Ascending aorta (tissue), 2 donors: ENCODE data around the gene LRRC75A. TPM values are rescaled to one million over a fixed set of nuclear protein-coding genes. Genes with fewer than 3 reads are reported as not detected.

Source experiments
- DNase-seq, 2 donors: peaks; one replicate each; pipeline ENCODE4 v3.0.0-alpha.2; 2019; ENCODE audit warnings: low spot score in 2 of 2
- H3K27ac ChIP-seq, 2 donors: fragments of 200-600 bp; sonication (generic); one replicate each; pipeline ENCODE4 v1.5.1; 2016 to 2017; ENCODE audit warnings: mild to moderate bottlenecking in 1 of 2
- H3K27me3 ChIP-seq: fragments of 200-600 bp; sonication (generic); one replicate; pipeline ENCODE4 v1.5.1; 2017
- H3K36me3 ChIP-seq, 2 donors: fragments of 200-600 bp; sonication (generic); one replicate each; pipeline ENCODE4 v1.5.1; 2016
- H3K4me1 ChIP-seq, 2 donors: fragments of 200-600 bp; sonication (generic); one replicate each; pipeline ENCODE4 v1.5.1; 2016 to 2017; ENCODE audit warnings: mild to moderate bottlenecking in 1 of 2
- H3K4me3 ChIP-seq, 2 donors: fragments of 200-600 bp; sonication (generic); one replicate each; pipeline ENCODE4 v1.5.1; 2016 to 2017; ENCODE audit warnings: mild to moderate bottlenecking in 1 of 2
- H3K9me3 ChIP-seq, 2 donors: fragments of 200-600 bp; sonication (generic); one replicate each; pipeline ENCODE4 v1.5.1; 2016
- CTCF ChIP-seq, 3 experiments: fragments of 200-600 bp in 2 of 3; fragments of 450-650 bp in 1 of 3; sonication (generic) in 2 of 3; IDR thresholded peaks; one replicate each; pipeline ENCODE4 v1.5.1; 2016 to 2019; ENCODE audit warnings: antibody characterized with exemption in 3 of 3, mild to moderate bottlenecking in 1 of 3, moderate library complexity in 1 of 3
- intact Hi-C: fragments of 100-400 bp; cut with DNase I; formaldehyde crosslinking; loops from one replicate; pipeline ENCODE4 v1.15.1; 2023
- total RNA-seq: library from RNA; depleted of rRNA; stranded (reverse); fragments of >200 nt; gene quantifications from one replicate; pipeline ENCODE4 v1.1.0, GENCODE V29; 2016

The LRRC75A gene
- total RNA-seq, 1 donor from 2014 or later, result 1.2 TPM

GRCh38 chr17:16488186-16488967 is 3.6 kb downstream of the LRRC75A start:
- Histone ChIP-seq H3K4me3 (no peak overlapping the region), H3K27ac (peak overlapping the region in 1 of 2 donors; percentile 29), H3K36me3 (no peaks in the 10 kb centered on the region), H3K9me3 (no peaks in the 10 kb centered on the region), H3K4me1 (peaks cover 0 to 47% of the 10 kb centered on the region in 2 donors), H3K27me3 (no peaks in the 10 kb centered on the region)
- no peak for DNase-seq
- intact Hi-C loops, result no loop called here
- TF ChIP-seq CTCF (IDR thresholded peaks at IDR 0.05), result no peak

GRCh38 chr17:16486373-16487250 is 5.4 kb downstream of the LRRC75A start:
- DNase-seq, result peak; percentile 21 to 83
- no peak for TF ChIP-seq CTCF (IDR thresholded peaks at IDR 0.05)
- Histone ChIP-seq H3K27me3 (no peaks in the 10 kb centered on the region), H3K36me3 (no peaks in the 10 kb centered on the region), H3K4me1 (peaks cover 0 to 43% of the 10 kb centered on the region in 2 donors), H3K4me3 (peak overlapping the region; percentile 39 to 43), H3K27ac (peak overlapping the region; percentile 69 to 74), H3K9me3 (no peaks in the 10 kb centered on the region)
- intact Hi-C loops, result loop anchor here (1.0 to 2.0 kb wide), 2 partner anchors 8 to 34 kb away; no protein-coding TSS in a partner anchor

- H3K36me3 ChIP-seq, result no peaks in the 10 kb centered on the region
- intact Hi-C loops, result no loop called here
- DNase-seq, result no peak
- no peaks in the 10 kb centered on the region for H3K9me3 ChIP-seq
- TF ChIP-seq CTCF (IDR thresholded peaks at IDR 0.05), result no peak
- H3K4me3 ChIP-seq, result peak overlapping the region; percentile 32 to 35
- no peak overlapping the region for H3K27ac ChIP-seq
- peaks cover 0 to 35% of the 10 kb centered on the region in 2 donors for H3K4me1 ChIP-seq
- no peaks in the 10 kb centered on the region for H3K27me3 ChIP-seq
Observed at GRCh38 chr17:16484445-16485175, 7.4 kb downstream of the LRRC75A start.

GRCh38 chr17:16483021-16483645 is 8.9 kb downstream of the LRRC75A start:
- no peak for TF ChIP-seq CTCF (IDR thresholded peaks at IDR 0.05)
- Histone ChIP-seq H3K27me3 (no peaks in the 10 kb centered on the region), H3K4me1 (peaks cover 0 to 38% of the 10 kb centered on the region in 2 donors), H3K4me3 (no peak overlapping the region), H3K9me3 (no peaks in the 10 kb centered on the region), H3K27ac (no peak overlapping the region), H3K36me3 (no peaks in the 10 kb centered on the region)
- intact Hi-C loops, result no loop called here
- no peak for DNase-seq

GRCh38 chr17:16482253-16482652 is 9.7 kb downstream of the LRRC75A start:
- Histone ChIP-seq H3K27me3 (no peaks in the 10 kb centered on the region), H3K27ac (no peak overlapping the region), H3K9me3 (no peaks in the 10 kb centered on the region), H3K4me3 (no peak overlapping the region), H3K36me3 (no peaks in the 10 kb centered on the region), H3K4me1 (peaks cover 7 to 44% of the 10 kb centered on the region in 2 donors)
- no peak for TF ChIP-seq CTCF (IDR thresholded peaks at IDR 0.05)
- intact Hi-C loops, result no loop called here
- DNase-seq, result no peak
